Right lobe of liver (tissue), 4 donors: ENCODE data around the gene TEX36.

Experiments
- POLR2A ChIP-seq: fragments of 450-650 bp; IDR thresholded peaks from one replicate; pipeline ENCODE4 v1.6.1; 2017; ENCODE audit warnings: antibody characterized with exemption, mild to moderate bottlenecking
- TF ChIP-seq, protein P1 (sequence below), 4 donors: fragments of 200-600 bp in 3 of 4; fragments of 450-650 bp in 1 of 4; IDR thresholded peaks; one replicate each; pipeline versions ENCODE4 v1.5.1 to v1.8.0; 2016 to 2022; ENCODE audit warnings: antibody characterized with exemption in 4 of 4, mild to moderate bottlenecking in 2 of 4
- donor health status: DM: no; HTN: no; CAD: no.
- donor health status: DM: no; HTN: no; CAD: no.
- donor health status: DM: no; HTN: yes; CAD: no.

DNA sequence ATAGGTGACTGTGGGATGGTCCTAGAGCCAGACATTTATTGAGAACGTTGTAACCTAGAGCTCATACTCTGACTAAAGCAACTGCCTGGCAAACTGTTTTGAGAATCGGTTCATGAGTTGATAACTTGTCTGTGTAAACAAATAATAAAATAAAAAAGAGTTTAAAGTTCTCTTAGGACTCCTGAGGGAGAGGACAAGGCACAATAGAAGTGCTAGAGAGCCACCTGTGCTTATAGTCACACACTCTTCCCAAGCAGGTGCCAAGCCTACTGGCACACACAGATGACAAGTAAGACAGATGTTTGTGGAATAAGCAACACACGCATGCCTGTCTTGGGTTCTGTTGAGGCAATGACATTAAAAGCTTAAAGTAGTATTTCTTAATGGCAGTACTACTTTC, 44.5 kb upstream of the TEX36 start:
- TF ChIP-seq, protein P1, sequence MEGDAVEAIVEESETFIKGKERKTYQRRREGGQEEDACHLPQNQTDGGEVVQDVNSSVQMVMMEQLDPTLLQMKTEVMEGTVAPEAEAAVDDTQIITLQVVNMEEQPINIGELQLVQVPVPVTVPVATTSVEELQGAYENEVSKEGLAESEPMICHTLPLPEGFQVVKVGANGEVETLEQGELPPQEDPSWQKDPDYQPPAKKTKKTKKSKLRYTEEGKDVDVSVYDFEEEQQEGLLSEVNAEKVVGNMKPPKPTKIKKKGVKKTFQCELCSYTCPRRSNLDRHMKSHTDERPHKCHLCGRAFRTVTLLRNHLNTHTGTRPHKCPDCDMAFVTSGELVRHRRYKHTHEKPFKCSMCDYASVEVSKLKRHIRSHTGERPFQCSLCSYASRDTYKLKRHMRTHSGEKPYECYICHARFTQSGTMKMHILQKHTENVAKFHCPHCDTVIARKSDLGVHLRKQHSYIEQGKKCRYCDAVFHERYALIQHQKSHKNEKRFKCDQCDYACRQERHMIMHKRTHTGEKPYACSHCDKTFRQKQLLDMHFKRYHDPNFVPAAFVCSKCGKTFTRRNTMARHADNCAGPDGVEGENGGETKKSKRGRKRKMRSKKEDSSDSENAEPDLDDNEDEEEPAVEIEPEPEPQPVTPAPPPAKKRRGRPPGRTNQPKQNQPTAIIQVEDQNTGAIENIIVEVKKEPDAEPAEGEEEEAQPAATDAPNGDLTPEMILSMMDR (IDR thresholded peaks at IDR 0.05) = no peak
- no peak for TF ChIP-seq POLR2A
